Muscle layer of duodenum (tissue), 2 donors: ENCODE results near the gene ASCC3.

ENCODE experiments used
- H3K27ac ChIP-seq: one replicate; pipeline ENCODE4 v1.7.0; 2013; ENCODE audit warnings: mild to moderate bottlenecking, low read length
- H3K27me3 ChIP-seq: one replicate; pipeline ENCODE4 v1.7.0; 2013; ENCODE audit warnings: low read depth, mild to moderate bottlenecking, control low read depth, low read length
- H3K36me3 ChIP-seq, 2 donors: one replicate each; pipeline ENCODE4 v1.7.0; 2013; ENCODE audit warnings: low read length in 2 of 2, control low read depth in 1 of 2, mild to moderate bottlenecking in 1 of 2; ENCODE audit not compliant: insufficient read depth in 2 of 2, control insufficient read depth in 1 of 2
- H3K4me1 ChIP-seq, 2 donors: one replicate each; pipeline ENCODE4 v1.7.0; 2013; ENCODE audit warnings: low read length in 2 of 2, mild to moderate bottlenecking in 2 of 2, control low read depth in 1 of 2, moderate library complexity in 1 of 2; ENCODE audit not compliant: insufficient read depth in 2 of 2, control insufficient read depth in 1 of 2
- H3K4me3 ChIP-seq, 2 donors: one replicate each; pipeline ENCODE4 v1.7.0; 2013; ENCODE audit warnings: low read length in 2 of 2, low read depth in 1 of 2, mild to moderate bottlenecking in 1 of 2
- H3K9me3 ChIP-seq, 2 donors: one replicate each; pipeline ENCODE4 v1.7.0; 2013; ENCODE audit warnings: low read length in 2 of 2, control low read depth in 1 of 2, mild to moderate bottlenecking in 1 of 2; ENCODE audit not compliant: control insufficient read depth in 1 of 2
- donor health status: healthy.

The ASCC3 gene

GRCh38 chr6:100614933-100615332 lies 266.2 kb downstream of the ASCC3 start:
- H3K27ac ChIP-seq = no peak overlapping the region
- H3K4me3 ChIP-seq = no peak overlapping the region
- H3K4me1 ChIP-seq = no peaks in the 10 kb centered on the region
- H3K9me3 ChIP-seq = no peaks in the 10 kb centered on the region
- peaks cover under 1 to 8% of the 10 kb centered on the region in 2 donors for H3K36me3 ChIP-seq
- H3K27me3 ChIP-seq = no peaks in the 10 kb centered on the region

- Histone ChIP-seq H3K27me3 (no peaks in the 10 kb centered on the region), H3K4me3 (no peak overlapping the region), H3K36me3 (peaks cover 0 to 5% of the 10 kb centered on the region in 2 donors), H3K9me3 (no peaks in the 10 kb centered on the region), H3K27ac (no peak overlapping the region), H3K4me1 (no peaks in the 10 kb centered on the region)
These were observed 266.7 kb downstream of the ASCC3 start for GRCh38 chr6:100614386-100614785.

GRCh38 chr6:100613656-100614055 lies 267.5 kb downstream of the ASCC3 start:
- peaks cover 0 to 5% of the 10 kb centered on the region in 2 donors for H3K36me3 ChIP-seq
- no peaks in the 10 kb centered on the region for H3K4me1 ChIP-seq
- H3K27ac ChIP-seq = no peak overlapping the region

GRCh38 chr6:100612094-100612493 lies 269.0 kb downstream of the ASCC3 start:
- Histone ChIP-seq H3K27ac (no peak overlapping the region), H3K4me3 (no peak overlapping the region), H3K27me3 (no peaks in the 10 kb centered on the region), H3K36me3 (peaks cover 0 to 5% of the 10 kb centered on the region in 2 donors), H3K9me3 (no peaks in the 10 kb centered on the region), H3K4me1 (no peaks in the 10 kb centered on the region)

More at GRCh38 chr6:100613656-100614055, 267.5 kb downstream of the ASCC3 start:
- no peaks in the 10 kb centered on the region for H3K27me3 ChIP-seq
- H3K4me3 ChIP-seq = no peak overlapping the region
- no peaks in the 10 kb centered on the region for H3K9me3 ChIP-seq

GRCh38 chr6:100599088-100599770 lies 281.9 kb downstream of the ASCC3 start:
- Histone ChIP-seq H3K27me3 (no peaks in the 10 kb centered on the region), H3K27ac (no peak overlapping the region)

GRCh38 chr6:100595456-100595855 lies 285.7 kb downstream of the ASCC3 start:
- no peaks in the 10 kb centered on the region for H3K27me3 ChIP-seq
- no peak overlapping the region for H3K27ac ChIP-seq

More at GRCh38 chr6:100599088-100599770, 281.9 kb downstream of the ASCC3 start:
- no peaks in the 10 kb centered on the region for H3K9me3 ChIP-seq
- H3K36me3 ChIP-seq = peaks cover 14 to 27% of the 10 kb centered on the region in 2 donors
- no peaks in the 10 kb centered on the region for H3K4me1 ChIP-seq
- no peak overlapping the region for H3K4me3 ChIP-seq

GRCh38 chr6:100593522-100593921 lies 287.6 kb downstream of the ASCC3 start:
- no peaks in the 10 kb centered on the region for H3K4me1 ChIP-seq

More at GRCh38 chr6:100595456-100595855, 285.7 kb downstream of the ASCC3 start:
- Histone ChIP-seq H3K4me3 (no peak overlapping the region), H3K36me3 (peaks cover 6 to 22% of the 10 kb centered on the region in 2 donors), H3K9me3 (no peaks in the 10 kb centered on the region), H3K4me1 (no peaks in the 10 kb centered on the region)

GRCh38 chr6:100592929-100593328 lies 288.2 kb downstream of the ASCC3 start:
- Histone ChIP-seq H3K27me3 (no peaks in the 10 kb centered on the region), H3K4me1 (no peaks in the 10 kb centered on the region), H3K36me3 (peaks cover 14 to 17% of the 10 kb centered on the region in 2 donors), H3K27ac (no peak overlapping the region), H3K9me3 (no peaks in the 10 kb centered on the region), H3K4me3 (no peak overlapping the region)

More at GRCh38 chr6:100593522-100593921, 287.6 kb downstream of the ASCC3 start:
- H3K4me3 ChIP-seq = no peak overlapping the region
- no peaks in the 10 kb centered on the region for H3K27me3 ChIP-seq
- H3K27ac ChIP-seq = no peak overlapping the region
- peaks cover 13 to 22% of the 10 kb centered on the region in 2 donors for H3K36me3 ChIP-seq
- no peaks in the 10 kb centered on the region for H3K9me3 ChIP-seq

- H3K27me3 ChIP-seq = no peaks in the 10 kb centered on the region
- H3K4me1 ChIP-seq = no peaks in the 10 kb centered on the region
- no peaks in the 10 kb centered on the region for H3K36me3 ChIP-seq
- H3K4me3 ChIP-seq = no peak overlapping the region
- H3K9me3 ChIP-seq = no peaks in the 10 kb centered on the region
- H3K27ac ChIP-seq = no peak overlapping the region
These were observed 303.7 kb downstream of the ASCC3 start for GRCh38 chr6:100577425-100577824.

GRCh38 chr6:100575921-100576320 lies 305.2 kb downstream of the ASCC3 start:
- peaks cover 9% of the 10 kb centered on the region in 2 donors for H3K36me3 ChIP-seq
- no peaks in the 10 kb centered on the region for H3K9me3 ChIP-seq
- H3K27ac ChIP-seq = no peak overlapping the region
- no peak overlapping the region for H3K4me3 ChIP-seq
- H3K27me3 ChIP-seq = no peaks in the 10 kb centered on the region
- H3K4me1 ChIP-seq = no peaks in the 10 kb centered on the region

- Histone ChIP-seq H3K9me3 (no peaks in the 10 kb centered on the region), H3K27ac (no peak overlapping the region), H3K36me3 (peaks cover 9 to 14% of the 10 kb centered on the region in 2 donors), H3K4me3 (no peak overlapping the region), H3K4me1 (no peaks in the 10 kb centered on the region), H3K27me3 (no peaks in the 10 kb centered on the region)
These were observed 306.3 kb downstream of the ASCC3 start for GRCh38 chr6:100574836-100575235.

GRCh38 chr6:100573166-100573565 lies 308.0 kb downstream of the ASCC3 start:
- Histone ChIP-seq H3K27me3 (no peaks in the 10 kb centered on the region), H3K36me3 (peaks cover 9 to 17% of the 10 kb centered on the region in 2 donors), H3K9me3 (peaks cover 0 to 2% of the 10 kb centered on the region in 2 donors), H3K4me3 (no peak overlapping the region), H3K4me1 (no peaks in the 10 kb centered on the region), H3K27ac (no peak overlapping the region)
